ENCODE results near the gene USH1C.

Gene USH1C

DNA sequence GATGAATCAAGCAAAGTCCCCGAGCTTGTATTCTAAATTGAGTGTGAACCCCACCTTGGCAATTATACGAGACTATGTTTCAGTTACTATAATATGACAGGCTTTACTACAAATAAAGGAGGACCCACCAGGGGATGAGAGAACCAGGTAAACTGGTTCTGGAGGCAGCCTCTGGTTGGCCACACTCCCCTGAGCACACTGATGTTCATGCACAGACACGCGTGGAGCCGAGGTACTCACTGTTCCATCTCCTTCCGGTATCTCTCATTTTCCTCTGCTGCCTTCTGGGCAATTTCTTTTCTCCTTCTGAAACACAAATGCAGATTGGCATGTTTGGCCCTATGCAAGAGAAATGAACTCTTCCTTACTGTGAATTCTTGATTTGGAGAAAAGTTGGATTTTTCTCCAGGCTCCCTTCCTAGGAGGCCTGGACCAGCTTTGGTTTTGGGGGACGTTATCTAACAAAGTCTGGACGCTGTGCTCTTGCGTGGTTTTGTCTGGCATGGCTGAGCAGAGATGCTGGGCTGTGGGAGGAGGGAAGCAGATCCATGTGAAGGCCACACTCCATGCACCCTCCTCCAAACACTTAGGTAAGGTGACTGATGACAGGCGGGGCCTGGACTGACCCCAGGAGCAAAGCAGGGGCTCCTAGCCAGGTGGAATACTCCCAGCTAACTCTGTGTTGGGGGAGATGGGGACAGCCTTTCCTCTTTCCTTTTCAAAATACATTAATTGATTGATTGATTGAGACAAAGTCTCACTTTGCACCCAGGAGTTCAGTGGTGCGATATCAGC lies 22.9 kb downstream of the USH1C start:
- DNase-seq, result no peak

DNA sequence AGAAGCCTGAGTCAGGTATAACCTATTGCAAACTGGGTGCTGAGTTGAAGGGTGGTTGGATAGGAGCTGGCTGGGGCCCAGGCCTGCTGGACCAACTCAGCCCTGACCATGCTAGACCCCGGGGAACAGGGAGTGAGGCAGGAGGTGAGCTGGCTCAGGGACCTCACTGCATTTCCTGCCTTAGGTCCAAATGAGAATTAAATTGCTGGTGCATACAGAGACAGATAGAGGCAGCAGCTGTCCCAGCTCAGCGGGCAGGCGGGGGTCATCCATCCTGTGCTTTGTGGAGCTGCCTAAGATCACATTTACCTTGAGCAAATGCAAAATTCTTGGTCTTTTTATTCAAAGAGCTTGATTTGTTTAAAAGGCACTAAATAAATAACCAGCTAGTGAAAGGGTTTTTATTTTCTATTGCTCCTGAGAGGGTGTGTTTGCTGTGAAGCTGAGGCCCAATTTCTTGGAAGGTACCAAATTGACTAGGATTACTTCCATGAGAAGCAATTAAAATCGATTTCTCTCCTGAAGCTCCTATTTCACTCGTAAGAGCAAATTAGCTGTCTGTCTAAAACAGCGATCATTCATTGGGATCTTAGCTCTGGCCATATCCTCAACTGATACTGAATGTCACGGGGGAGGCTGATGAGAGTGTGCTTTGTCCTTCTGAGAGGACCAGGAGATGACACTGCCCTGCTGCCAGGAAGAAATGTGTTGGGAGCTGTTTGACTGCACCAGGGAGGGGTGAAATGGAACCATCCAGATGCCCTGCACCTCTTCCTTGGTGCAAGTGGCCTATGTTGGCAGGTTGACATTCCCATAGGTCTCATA lies 24.9 kb downstream of the USH1C start:
- DNase-seq, result no peak

- no peak for DNase-seq
Observed at GRCh38 chr11:17518366-17518765, 25.9 kb downstream of the USH1C start.

- DNase-seq, result no peak
Observed at GRCh38 chr11:17517186-17517585, 27.0 kb downstream of the USH1C start.

DNA sequence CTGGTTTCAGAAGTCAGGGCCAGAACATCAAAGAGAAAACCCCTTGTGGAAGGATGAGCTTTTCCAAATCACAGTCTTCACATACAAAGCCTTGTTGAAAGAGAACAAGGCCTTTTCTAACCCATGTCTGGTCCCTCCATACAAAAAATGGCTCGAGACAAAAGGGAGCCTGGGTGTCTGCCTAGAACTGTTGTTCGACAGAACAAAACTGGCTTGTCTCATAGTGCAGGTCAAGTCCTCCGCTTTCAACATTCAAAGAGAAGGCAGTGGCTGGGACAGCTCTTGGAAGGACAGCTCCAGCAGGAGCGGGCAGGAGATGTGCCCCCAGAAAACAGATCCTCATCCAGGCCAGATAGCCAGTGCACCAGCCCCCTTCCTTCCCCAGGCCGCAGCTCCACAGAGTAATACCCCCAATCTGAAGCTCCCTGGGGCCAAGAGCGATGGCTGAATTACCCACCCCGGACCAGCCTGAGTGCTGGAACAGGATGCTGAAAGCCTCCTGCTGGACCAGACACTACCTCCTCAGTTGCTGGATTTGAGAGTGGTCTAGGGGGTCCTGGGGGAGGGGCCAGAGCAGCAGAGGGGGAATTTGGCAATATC lies 27.6 kb downstream of the USH1C start:
- DNase-seq, result no peak

GRCh38 chr11:17515443-17516176 lies 28.6 kb downstream of the USH1C start:
- DNase-seq, result no peak

DNA sequence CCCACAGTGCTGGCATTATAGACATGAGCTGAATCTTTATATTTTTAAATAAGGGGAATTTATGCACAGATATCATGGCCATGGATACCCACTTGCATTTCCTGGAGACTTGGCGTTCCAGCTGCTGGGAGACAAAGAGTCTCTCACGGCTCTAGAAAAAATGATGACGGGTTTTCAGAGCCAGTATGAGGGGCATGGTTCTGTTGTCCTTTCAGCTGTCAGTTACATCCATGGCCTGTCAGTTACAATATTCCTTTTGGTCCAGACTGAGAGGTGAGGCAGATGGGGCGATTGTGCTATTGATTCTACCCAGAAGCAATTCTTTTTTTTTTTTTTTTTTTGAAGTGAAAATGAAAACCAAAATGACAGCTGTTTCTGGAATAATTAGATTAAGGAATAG lies 29.7 kb downstream of the USH1C start:
- no peak for DNase-seq

GRCh38 chr11:17513853-17514252 lies 30.4 kb downstream of the USH1C start:
- no peak for DNase-seq

DNA sequence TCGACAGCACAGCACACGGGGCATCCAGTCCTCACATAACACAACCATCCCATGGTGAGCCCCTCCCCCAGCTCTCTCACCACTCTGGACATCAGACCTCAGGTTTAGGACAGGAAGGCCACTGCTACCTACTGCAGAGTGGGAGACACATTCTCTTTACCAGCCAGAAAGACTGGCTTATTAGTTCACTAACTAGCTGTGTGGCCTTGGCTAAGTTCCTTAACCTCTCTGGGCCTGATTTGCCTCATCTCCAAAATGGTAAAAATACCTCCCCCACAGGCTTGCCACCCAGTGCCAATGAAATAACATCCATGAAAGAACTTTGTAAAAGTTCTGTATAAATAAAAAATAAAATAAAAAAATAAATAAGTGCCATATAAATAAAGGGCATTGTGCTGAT lies 32.1 kb downstream of the USH1C start:
- DNase-seq, result no peak

GRCh38 chr11:17511571-17511970 lies 32.6 kb downstream of the USH1C start:
- no peak for DNase-seq

- no peak for DNase-seq
Observed at GRCh38 chr11:17510507-17511206, 33.6 kb downstream of the USH1C start.

- no peak for DNase-seq
Observed at GRCh38 chr11:17508791-17509190, 35.4 kb downstream of the USH1C start.

DNA sequence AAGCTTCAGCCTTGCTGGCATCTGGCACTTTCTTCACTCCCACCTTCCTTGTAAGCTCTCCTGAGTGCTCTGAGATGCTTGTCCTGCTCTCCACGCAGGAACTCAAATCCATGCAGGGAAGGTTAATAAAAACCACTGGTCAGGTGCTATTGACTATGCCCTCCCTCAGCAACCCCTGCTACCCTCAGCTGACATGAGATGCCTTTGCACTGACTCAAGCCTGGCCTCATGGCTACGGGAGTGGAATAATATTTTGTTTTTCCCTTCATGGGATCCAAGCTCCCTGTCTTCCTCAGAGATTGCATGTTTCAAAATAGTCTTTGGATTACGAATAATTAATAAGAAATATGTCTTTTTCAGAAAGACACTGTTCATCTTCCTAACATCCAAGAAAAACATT lies 35.9 kb downstream of the USH1C start:
- no peak for DNase-seq

DNA sequence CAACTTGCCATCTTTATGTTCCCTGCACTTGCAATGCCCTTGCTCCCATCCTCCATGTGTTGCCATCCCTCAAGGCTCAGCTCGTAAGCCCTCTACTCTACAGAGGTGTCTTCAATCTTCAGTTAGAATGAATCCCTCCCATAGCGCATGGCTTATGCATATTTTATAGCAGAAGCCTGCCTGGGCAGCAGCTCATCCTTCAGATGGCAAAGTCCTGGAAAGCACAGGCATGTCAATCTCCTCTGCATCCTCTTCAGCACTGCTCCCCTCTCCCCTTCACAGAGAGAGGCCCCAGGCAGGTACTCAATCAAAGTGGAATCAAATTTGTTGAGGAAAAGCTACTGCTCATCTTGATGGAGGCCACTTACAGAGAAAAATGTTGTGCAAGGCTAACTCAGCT lies 36.4 kb downstream of the USH1C start:
- no peak for DNase-seq

GRCh38 chr11:17506942-17507341 lies 37.3 kb downstream of the USH1C start:
- DNase-seq, result no peak

DNA sequence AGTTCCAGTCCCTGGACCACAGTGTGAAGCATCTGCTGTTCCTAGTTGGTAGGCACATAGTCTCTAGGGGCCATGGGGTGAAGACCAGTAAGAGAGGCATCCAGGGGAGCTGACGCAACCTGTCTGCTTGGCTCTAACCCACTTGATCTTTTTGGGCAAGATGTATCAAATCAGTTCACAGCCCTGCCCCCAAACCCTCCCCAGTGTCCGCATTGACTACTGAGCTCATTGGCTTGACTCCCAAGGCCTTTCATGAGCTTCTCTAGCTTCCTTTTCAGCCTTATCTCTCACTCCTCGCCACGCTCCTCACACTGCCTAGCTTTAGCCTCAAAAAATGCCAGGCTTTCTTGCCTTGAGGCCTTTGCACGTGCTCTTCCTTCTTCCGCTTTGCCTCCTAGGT lies 37.9 kb downstream of the USH1C start:
- DNase-seq, result no peak

DNA sequence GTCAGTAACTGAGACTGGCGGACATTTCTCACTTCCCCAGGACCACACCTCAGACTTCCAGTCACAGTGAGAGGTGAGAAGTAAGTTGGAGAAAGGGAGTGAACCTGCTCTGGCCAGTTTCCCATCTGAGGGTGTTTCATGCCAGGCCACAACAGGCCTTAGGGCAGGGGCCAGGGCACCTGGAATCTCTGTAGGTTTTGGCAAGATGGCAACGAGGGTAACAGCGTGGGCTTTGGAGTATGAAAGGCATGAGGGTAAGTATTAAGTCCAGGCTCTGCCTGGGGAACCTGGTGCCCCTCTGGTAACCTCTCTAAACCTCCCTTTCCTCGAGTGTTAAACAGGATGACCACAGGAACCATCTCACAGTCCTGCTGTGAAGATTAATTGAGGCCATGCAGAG lies 39.1 kb downstream of the USH1C start:
- DNase-seq, result no peak

GRCh38 chr11:17504330-17505107 lies 39.7 kb downstream of the USH1C start:
- peak; percentile 67 for DNase-seq

GRCh38 chr11:17502630-17503029 lies 41.6 kb downstream of the USH1C start:
- no peak for DNase-seq

DNA sequence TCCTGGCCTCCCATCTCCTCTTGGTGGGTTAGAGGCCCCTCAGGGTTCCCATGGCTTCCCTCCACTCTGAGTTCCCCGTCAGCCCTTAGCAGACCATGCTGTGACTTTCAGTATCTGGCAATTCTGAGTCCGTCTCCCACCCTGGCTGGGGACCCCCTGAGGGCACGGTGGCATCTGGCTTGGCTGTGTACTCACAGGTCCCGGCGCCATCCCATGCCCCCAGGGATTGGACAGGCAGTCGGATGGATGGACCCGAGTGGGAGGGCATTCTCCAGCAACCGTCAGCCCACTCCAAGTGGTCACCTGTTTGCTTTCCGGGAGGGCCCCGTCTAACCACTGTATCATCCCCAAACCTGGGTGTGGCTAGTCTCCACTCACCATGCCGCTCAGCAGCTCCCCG lies 43.5 kb downstream of the USH1C start:
- DNase-seq, result no peak

GRCh38 chr11:17498475-17498874 lies 45.7 kb downstream of the USH1C start:
- DNase-seq, result no peak

- no peak for DNase-seq
Observed at GRCh38 chr11:17498058-17498457, 46.2 kb downstream of the USH1C start.
